GM12801 (cell line): ENCODE data around the gene TMEM30A.

ENCODE experiments used
- CTCF ChIP-seq: IDR thresholded peaks from one replicate; pipeline ENCODE4 v1.5.1; 2011; ENCODE audit warnings: control low read depth; ENCODE audit not compliant: insufficient read length; ENCODE audit errors: extremely low read depth

Gene TMEM30A

GRCh38 chr6:75204959-75205775 lies 79.4 kb downstream of the TMEM30A start:
- TF ChIP-seq CTCF: no peak

- no peak for TF ChIP-seq CTCF
These were observed 80.2 kb downstream of the TMEM30A start for GRCh38 chr6:75204217-75204958.

- TF ChIP-seq CTCF: no peak
These were observed 80.9 kb downstream of the TMEM30A start for GRCh38 chr6:75203721-75204120.
